Kidney epithelial cell (primary cell): Measurements from ENCODE around the gene CAPN14. TPM values are rescaled to one million over a fixed set of nuclear protein-coding genes. Genes with fewer than 3 reads are reported as not detected.

Source experiments
- DNase-seq: peaks from one replicate; pipeline ENCODE4 v3.0.0-alpha.2; 2010; ENCODE audit warnings: low read depth
- H3K27me3 ChIP-seq: 2 replicates; pipeline ENCODE4 v1.6.0; 2011; ENCODE audit warnings: low read length; ENCODE audit not compliant: control insufficient read depth, insufficient read depth
- H3K36me3 ChIP-seq: 2 replicates; pipeline ENCODE4 v1.5.1; 2011; ENCODE audit warnings: low read length; ENCODE audit not compliant: control insufficient read depth, insufficient read depth
- H3K4me3 ChIP-seq: 2 replicates; pipeline ENCODE4 v1.5.1; 2011; ENCODE audit warnings: low read depth, mild to moderate bottlenecking, control low read depth, low read length
- total RNA-seq: library from RNA; depleted of rRNA; stranded (reverse); fragments of >200 nt; gene quantifications from 2 replicates; pipeline ENCODE4 v1.2.3, GENCODE V29; 2015
- TF ChIP-seq, protein P1 (sequence below): IDR thresholded peaks from 2 replicates; pipeline ENCODE4 v1.5.1; 2011; ENCODE audit warnings: mild to moderate bottlenecking, moderate library complexity, low read length, control low read depth, inconsistent platforms; ENCODE audit not compliant: insufficient read depth, poor library complexity, severe bottlenecking

Gene CAPN14
- total RNA-seq, 1 donor from 2014 or later: 0.58 TPM

DNA sequence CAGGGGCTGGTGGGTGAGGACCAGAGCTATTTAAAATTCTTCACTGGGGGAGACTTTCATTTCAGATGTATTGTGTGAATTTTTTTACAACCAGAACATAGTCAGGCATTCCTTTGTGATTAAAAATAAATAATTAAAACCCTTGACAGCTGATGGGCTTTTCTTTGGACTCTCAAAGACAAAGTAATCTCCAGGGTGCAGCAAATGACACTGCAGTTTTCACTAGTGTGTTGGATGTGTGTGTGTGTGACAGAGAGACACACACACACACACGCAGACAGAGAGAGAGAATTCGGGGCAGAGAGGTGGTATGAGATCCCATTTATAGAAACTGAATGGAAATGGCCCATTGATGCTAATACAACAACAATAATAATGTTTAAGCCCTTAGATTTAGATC lies 68.8 kb downstream of the CAPN14 start:
- H3K4me3 ChIP-seq: no peak overlapping the region
- TF ChIP-seq, protein P1, sequence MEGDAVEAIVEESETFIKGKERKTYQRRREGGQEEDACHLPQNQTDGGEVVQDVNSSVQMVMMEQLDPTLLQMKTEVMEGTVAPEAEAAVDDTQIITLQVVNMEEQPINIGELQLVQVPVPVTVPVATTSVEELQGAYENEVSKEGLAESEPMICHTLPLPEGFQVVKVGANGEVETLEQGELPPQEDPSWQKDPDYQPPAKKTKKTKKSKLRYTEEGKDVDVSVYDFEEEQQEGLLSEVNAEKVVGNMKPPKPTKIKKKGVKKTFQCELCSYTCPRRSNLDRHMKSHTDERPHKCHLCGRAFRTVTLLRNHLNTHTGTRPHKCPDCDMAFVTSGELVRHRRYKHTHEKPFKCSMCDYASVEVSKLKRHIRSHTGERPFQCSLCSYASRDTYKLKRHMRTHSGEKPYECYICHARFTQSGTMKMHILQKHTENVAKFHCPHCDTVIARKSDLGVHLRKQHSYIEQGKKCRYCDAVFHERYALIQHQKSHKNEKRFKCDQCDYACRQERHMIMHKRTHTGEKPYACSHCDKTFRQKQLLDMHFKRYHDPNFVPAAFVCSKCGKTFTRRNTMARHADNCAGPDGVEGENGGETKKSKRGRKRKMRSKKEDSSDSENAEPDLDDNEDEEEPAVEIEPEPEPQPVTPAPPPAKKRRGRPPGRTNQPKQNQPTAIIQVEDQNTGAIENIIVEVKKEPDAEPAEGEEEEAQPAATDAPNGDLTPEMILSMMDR: no peak
- H3K27me3 ChIP-seq: no peaks in the 10 kb centered on the region
- no peaks in the 10 kb centered on the region for H3K36me3 ChIP-seq
- no peak for DNase-seq

DNA sequence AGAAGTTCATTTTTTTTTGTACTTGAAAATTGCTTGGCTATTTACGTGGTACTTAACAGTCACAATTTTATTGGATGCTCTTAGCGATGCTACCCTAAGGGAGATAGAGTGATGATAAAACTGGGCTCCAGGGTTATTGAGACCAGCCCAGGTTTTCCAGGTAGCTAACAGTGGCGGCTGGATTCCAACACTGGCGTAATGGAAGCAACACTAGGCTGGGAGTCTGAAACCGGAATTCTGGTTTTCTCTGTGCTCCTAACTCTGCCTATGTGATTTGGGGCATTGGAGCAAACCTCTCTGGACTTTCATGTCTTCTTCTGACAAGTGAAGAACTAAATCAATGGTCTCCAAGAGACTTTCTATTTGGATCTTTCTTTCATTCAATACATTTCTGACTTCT lies 69.7 kb downstream of the CAPN14 start:
- Histone ChIP-seq H3K36me3 (no peaks in the 10 kb centered on the region), H3K4me3 (no peak overlapping the region), H3K27me3 (no peaks in the 10 kb centered on the region)
- TF ChIP-seq, protein P1: no peak
- DNase-seq: no peak

DNA sequence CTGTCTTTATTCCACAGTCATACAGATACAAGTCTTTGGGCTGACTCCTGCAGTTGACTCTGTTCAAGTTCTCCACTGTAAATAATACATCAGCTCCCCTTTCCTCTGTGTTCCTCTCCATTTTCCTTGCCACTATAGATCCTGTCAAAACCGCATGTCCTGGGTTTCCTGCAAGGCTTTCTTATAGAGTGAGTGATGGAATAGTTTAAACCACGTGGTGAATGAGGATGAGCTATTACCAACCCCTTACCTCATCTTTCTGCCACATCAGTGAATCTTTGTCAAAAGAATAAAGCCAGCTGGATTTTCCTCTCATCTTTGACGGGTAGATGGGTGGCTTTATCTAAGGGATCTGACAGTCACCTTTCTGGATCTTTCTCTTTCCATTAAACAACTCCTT lies 75.2 kb downstream of the CAPN14 start:
- TF ChIP-seq, protein P1: no peak
- no peak for DNase-seq
- Histone ChIP-seq H3K36me3 (no peaks in the 10 kb centered on the region), H3K4me3 (no peak overlapping the region), H3K27me3 (no peaks in the 10 kb centered on the region)

DNA sequence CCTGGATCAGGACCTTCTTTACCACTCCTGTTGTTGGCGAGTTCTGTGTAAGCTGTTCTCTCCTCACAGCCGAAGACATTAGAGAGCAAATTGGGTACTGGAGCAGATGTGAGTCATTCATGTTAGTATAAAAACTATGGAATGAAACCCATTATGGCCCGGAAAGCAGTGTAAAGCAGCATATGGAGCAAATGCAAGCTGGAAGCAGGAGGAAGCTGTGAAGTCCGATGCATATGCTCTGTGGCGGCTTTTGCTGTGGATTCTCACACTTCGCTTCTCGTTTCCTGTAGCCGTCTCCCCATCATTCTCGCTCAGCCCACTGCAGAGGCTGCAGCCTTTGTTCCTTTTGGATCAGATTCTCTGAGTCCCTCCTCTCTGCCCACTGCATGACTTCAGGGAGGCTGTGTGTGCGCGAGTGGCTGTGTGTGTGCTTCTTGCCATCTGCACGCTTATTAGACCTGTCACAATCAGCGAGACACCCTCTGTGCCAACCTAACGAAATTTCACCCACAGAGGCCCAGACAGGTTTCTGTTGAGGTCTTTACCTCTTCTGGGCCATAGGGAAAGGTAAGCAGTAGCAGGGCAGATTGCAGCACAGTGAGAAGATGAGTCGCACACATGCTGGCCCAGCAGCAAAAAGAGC lies 75.8 kb downstream of the CAPN14 start:
- Histone ChIP-seq H3K27me3 (no peaks in the 10 kb centered on the region), H3K36me3 (no peaks in the 10 kb centered on the region), H3K4me3 (no peak overlapping the region)
- TF ChIP-seq, protein P1: no peak
- DNase-seq: no peak

DNA sequence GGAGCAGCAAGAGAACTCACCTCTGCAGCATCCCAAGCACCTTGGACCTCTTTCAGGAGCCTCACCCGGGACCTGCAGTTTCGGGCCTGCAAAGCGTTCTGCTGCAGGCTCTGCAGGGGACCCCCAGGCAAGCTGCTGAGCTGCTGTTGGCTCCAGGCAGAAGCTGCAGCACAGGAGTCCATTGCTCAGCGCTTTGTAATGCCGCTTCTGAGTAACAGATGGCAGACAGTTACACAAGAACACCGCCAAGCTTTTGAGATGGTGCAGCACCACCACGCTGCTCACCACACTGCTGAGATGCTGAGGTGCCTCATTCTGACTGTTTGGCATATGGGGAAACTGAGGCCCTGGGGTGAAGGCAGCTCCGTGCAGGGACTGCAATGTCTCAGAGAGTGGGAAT lies 77.2 kb downstream of the CAPN14 start:
- TF ChIP-seq, protein P1: no peak
- DNase-seq: no peak
- Histone ChIP-seq H3K36me3 (no peaks in the 10 kb centered on the region), H3K4me3 (no peak overlapping the region), H3K27me3 (no peaks in the 10 kb centered on the region)

DNA sequence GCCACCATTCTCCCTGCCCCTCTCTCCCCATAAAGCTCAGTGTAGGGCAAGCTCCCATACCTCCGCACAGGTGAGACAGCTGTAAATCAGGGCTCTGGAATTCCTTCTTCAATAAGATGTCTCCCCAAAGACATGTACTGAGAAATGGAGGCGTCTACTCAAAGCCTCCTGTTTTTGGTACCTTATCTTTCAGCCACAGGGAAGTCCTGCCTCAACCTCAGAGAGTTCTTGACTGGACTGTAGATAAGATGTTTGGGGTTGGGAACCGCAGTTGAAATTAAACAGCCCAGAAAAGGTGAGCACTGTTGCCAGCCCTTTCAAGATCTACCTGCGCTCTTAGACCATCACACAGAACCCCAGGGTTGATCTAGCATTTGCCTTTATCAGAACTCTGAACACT lies 77.6 kb downstream of the CAPN14 start:
- Histone ChIP-seq H3K4me3 (no peak overlapping the region), H3K36me3 (no peaks in the 10 kb centered on the region), H3K27me3 (no peaks in the 10 kb centered on the region)
- TF ChIP-seq, protein P1: no peak
- no peak for DNase-seq
